22Rv1 (cell line): ENCODE measurements around the gene MAVS.

Source experiments
- ZFX ChIP-seq: fragments of 450-650 bp; IDR thresholded peaks from 2 replicates; pipeline ENCODE4 v1.6.1; 2017; ENCODE audit warnings: antibody characterized with exemption, borderline replicate concordance
- TF ChIP-seq, protein P1 (sequence below): fragments of 450-650 bp; IDR thresholded peaks from 2 replicates; pipeline ENCODE4 v1.5.1; 2017; ENCODE audit warnings: mild to moderate bottlenecking

DNA sequence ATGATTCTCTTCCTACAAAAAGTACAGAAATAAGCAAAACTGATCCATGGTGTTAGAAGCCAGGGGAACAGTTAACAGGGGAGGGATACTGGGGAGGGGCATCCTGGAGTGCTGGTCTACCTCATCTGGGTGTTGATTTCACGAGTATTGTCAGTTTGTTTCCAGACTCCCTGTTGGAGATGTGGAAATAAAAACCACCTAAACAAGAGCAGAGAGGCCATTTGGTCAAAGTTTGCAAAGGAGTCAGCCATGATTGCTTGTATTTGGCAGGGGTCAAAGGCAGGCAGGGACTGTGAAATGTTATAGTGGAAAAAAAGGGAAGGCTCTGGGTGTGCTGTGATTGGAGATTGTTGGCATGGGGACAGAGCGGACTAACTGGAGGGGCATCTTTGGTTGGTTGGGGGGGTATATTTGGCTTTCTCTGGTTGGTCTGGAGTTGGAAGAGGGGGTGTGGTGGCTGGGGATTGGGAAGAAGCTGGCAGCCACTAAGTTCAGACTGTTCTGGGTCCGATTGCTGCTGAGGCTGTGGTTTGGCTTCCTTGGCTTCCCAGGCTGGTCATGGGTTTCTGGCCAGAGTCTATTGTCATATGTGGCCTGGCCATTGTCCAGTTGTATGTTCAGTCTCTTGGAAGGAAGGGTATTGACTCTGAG is 27.7 kb downstream of the MAVS start:
- TF ChIP-seq, protein P1, sequence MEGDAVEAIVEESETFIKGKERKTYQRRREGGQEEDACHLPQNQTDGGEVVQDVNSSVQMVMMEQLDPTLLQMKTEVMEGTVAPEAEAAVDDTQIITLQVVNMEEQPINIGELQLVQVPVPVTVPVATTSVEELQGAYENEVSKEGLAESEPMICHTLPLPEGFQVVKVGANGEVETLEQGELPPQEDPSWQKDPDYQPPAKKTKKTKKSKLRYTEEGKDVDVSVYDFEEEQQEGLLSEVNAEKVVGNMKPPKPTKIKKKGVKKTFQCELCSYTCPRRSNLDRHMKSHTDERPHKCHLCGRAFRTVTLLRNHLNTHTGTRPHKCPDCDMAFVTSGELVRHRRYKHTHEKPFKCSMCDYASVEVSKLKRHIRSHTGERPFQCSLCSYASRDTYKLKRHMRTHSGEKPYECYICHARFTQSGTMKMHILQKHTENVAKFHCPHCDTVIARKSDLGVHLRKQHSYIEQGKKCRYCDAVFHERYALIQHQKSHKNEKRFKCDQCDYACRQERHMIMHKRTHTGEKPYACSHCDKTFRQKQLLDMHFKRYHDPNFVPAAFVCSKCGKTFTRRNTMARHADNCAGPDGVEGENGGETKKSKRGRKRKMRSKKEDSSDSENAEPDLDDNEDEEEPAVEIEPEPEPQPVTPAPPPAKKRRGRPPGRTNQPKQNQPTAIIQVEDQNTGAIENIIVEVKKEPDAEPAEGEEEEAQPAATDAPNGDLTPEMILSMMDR = no peak
- no peak for TF ChIP-seq ZFX
